Thyroid gland (tissue), 4 donors: Measurements from ENCODE around the gene CREM.

Experiments used
- POLR2A ChIP-seq, 2 donors: fragments of 450-650 bp; IDR thresholded peaks; one replicate each; pipeline ENCODE4 v1.6.1; 2017; ENCODE audit warnings: antibody characterized with exemption in 2 of 2, mild to moderate bottlenecking in 2 of 2, moderate library complexity in 1 of 2
- TF ChIP-seq, protein P1 (sequence below), 6 experiments: fragments of 200-600 bp in 3 of 6; fragments of 450-650 bp in 3 of 6; sonication (generic) in 3 of 6; IDR thresholded peaks; one replicate each; pipeline ENCODE4 v1.5.1; 2016 to 2019; ENCODE audit warnings: antibody characterized with exemption in 6 of 6, mild to moderate bottlenecking in 2 of 6, inconsistent platforms in 1 of 6, moderate library complexity in 1 of 6

- TF ChIP-seq POLR2A (IDR thresholded peaks at IDR 0.05), result no peak
- TF ChIP-seq, protein P1, sequence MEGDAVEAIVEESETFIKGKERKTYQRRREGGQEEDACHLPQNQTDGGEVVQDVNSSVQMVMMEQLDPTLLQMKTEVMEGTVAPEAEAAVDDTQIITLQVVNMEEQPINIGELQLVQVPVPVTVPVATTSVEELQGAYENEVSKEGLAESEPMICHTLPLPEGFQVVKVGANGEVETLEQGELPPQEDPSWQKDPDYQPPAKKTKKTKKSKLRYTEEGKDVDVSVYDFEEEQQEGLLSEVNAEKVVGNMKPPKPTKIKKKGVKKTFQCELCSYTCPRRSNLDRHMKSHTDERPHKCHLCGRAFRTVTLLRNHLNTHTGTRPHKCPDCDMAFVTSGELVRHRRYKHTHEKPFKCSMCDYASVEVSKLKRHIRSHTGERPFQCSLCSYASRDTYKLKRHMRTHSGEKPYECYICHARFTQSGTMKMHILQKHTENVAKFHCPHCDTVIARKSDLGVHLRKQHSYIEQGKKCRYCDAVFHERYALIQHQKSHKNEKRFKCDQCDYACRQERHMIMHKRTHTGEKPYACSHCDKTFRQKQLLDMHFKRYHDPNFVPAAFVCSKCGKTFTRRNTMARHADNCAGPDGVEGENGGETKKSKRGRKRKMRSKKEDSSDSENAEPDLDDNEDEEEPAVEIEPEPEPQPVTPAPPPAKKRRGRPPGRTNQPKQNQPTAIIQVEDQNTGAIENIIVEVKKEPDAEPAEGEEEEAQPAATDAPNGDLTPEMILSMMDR (IDR thresholded peaks at IDR 0.05), result no peak
Observed at GRCh38 chr10:35214607-35215020, 88.0 kb downstream of the CREM start.
